Aorta (tissue), 5 donors: ENCODE data around the gene SAE1. TPM values are rescaled to one million over a fixed set of nuclear protein-coding genes. Genes with fewer than 3 reads are reported as not detected.

ENCODE experiments used
- ATAC-seq: fragments of 200-7000 bp; cut with Tn5 transposase; one replicate; pipeline ENCODE4 v1.9.1; 2022; ENCODE audit warnings: moderate library complexity; ENCODE audit not compliant: low FRiP score
- DNase-seq, 2 donors: peaks; one replicate each; pipeline ENCODE4 v3.0.0-alpha.2; 2020
- H3K27ac ChIP-seq, 2 donors: one replicate each; pipeline ENCODE4 v1.5.1; 2013; ENCODE audit warnings: low read length in 2 of 2, mild to moderate bottlenecking in 2 of 2, moderate library complexity in 2 of 2, control low read depth in 1 of 2, inconsistent platforms in 1 of 2, low read depth in 1 of 2
- H3K27me3 ChIP-seq, 2 donors: one replicate each; pipeline ENCODE4 v1.6.1; 2013; ENCODE audit warnings: control low read depth in 1 of 2, low read length in 1 of 2, mild to moderate bottlenecking in 1 of 2, moderate library complexity in 1 of 2; ENCODE audit not compliant: insufficient read depth in 2 of 2, control insufficient read depth in 1 of 2
- H3K36me3 ChIP-seq, 2 donors: one replicate each; pipeline ENCODE4 v1.6.1; 2013; ENCODE audit warnings: control low read depth in 1 of 2, low read length in 1 of 2, mild to moderate bottlenecking in 1 of 2; ENCODE audit not compliant: insufficient read depth in 2 of 2, control insufficient read depth in 1 of 2
- H3K4me1 ChIP-seq, 2 donors: one replicate each; pipeline ENCODE4 v1.6.1; 2013; ENCODE audit warnings: low read length in 2 of 2, control low read depth in 1 of 2, mild to moderate bottlenecking in 1 of 2, moderate library complexity in 1 of 2; ENCODE audit not compliant: insufficient read depth in 2 of 2, control insufficient read depth in 1 of 2
- H3K4me3 ChIP-seq, 2 donors: one replicate each; pipeline ENCODE4 v1.5.1; 2013; ENCODE audit warnings: low read length in 2 of 2, control low read depth in 1 of 2, mild to moderate bottlenecking in 1 of 2
- H3K9me3 ChIP-seq: one replicate; pipeline ENCODE4 v1.6.1; 2013; ENCODE audit warnings: mild to moderate bottlenecking, low read length; ENCODE audit not compliant: control insufficient read depth
- WGBS, 2 donors: extraction: QIAGEN DNeasy Blood & Tissue Kit; methylation state at CpG; one replicate each; pipeline ENCODE4 v1.1.7; 2013; 5-methylcytosine and 5-hydroxymethylcytosine counted together
- intact Hi-C, 2 donors: fragments of 100-400 bp; cut with DNase I; formaldehyde crosslinking; loops; one replicate each; pipeline versions ENCODE4 v1.14.2 to v1.15.0; 2022
- polyA plus RNA-seq, 2 donors: library from polyadenylated mRNA; stranded (reverse); fragments of 200-250 nt; gene quantifications; one replicate each; pipeline ENCODE4 v1.2.3, GENCODE V29; 2013
- total RNA-seq, 2 donors: library from RNA; stranded (reverse); fragmentation: NEBNext Ultra II Directional; extraction: Animal tissue kit (Norgen Biotek cat#: 25700); gene quantifications; one replicate each; pipeline ENCODE4 v1.2.1, GENCODE V29; 2021
- donor health status: healthy with polysubstance abuse.
- donor health status: Bipolar disorder and iron deficiency.
- donor health status: DM: no; HTN: no; CAD: no.
- donor health status: DM: no; HTN: no; CAD: no.
- donor health status: DM: yes; HTN: yes; CAD: no.

SAE1 gene
- total and polyA plus RNA-seq, 4 donors: 44.5 to 64.9 (median 54.3) TPM

GRCh38 chr19:47229676-47230053 lies 99.0 kb downstream of the SAE1 start:
- intact Hi-C loops: no loop called here

GRCh38 chr19:47230054-47230920 lies 99.7 kb downstream of the SAE1 start:
- ATAC-seq (no peak), DNase-seq (peak; percentile 78 to 93)
- Histone ChIP-seq H3K9me3 (no peaks in the 10 kb centered on the region), H3K36me3 (no peaks in the 10 kb centered on the region), H3K4me1 (no peaks in the 10 kb centered on the region), H3K4me3 (peak overlapping the region; percentile 86 to 98), H3K27ac (peak overlapping the region; percentile 14 to 75), H3K27me3 (peaks cover 0 to 2% of the 10 kb centered on the region in 2 donors)
- intact Hi-C loops: no loop called here
- 1 to 2% methylated on average over 46 to 84 of the region's 84 CpGs for WGBS, 2 donors

More at GRCh38 chr19:47229676-47230053, 99.0 kb downstream of the SAE1 start:
- peak overlapping the region in 1 of 2 donors; percentile 75 for H3K27ac ChIP-seq
- 6 to 7% methylated on average over 9 of the region's 9 CpGs for WGBS, 2 donors
- no peaks in the 10 kb centered on the region for H3K36me3 ChIP-seq
- H3K27me3 ChIP-seq: peaks cover 0 to 2% of the 10 kb centered on the region in 2 donors
- ATAC-seq (no peak), DNase-seq (no peak)
- H3K4me1 ChIP-seq: no peaks in the 10 kb centered on the region
- no peaks in the 10 kb centered on the region for H3K9me3 ChIP-seq
- H3K4me3 ChIP-seq: peak overlapping the region; percentile 86 to 98

DNA sequence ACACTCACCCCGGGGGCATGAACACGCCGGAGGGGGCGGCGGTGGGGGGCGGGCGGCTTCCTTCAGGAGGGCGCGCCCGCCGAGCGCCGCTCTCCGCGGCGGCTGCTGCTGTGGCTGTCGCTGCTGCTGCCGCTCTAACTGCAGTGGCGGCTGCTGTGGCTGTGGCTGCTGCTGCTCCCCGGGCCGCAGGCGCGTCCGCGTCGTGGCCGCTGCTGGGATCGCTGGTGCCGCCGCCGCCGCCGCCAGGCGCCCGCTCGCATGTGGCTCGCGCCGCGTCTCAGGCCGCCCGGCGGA lies 100.2 kb downstream of the SAE1 start, which contains the start of gene BBC3:
Gene BBC3 (minus strand): TSS at position 279 of the 294 bp plus-strand sequence. CDS start 2,768 bp downstream, outside the sequence.
- WGBS, 2 donors: 0 to 1% methylated on average over 28 to 43 of the region's 43 CpGs
- H3K4me1 ChIP-seq: no peaks in the 10 kb centered on the region
- intact Hi-C loops: no loop called here

GRCh38 chr19:47231215-47232054 lies 100.8 kb downstream of the SAE1 start:
- peak overlapping the region in 1 of 2 donors; percentile 50 for H3K27ac ChIP-seq
- ATAC-seq (peak; percentile 77), DNase-seq (peak; percentile 94 to 97)
- H3K4me1 ChIP-seq: no peaks in the 10 kb centered on the region
- H3K27me3 ChIP-seq: no peaks in the 10 kb centered on the region
- H3K4me3 ChIP-seq: peak overlapping the region in 1 of 2 donors; percentile 86
- WGBS, 2 donors: 7 to 11% methylated on average over 38 to 51 of the region's 51 CpGs
- no peaks in the 10 kb centered on the region for H3K36me3 ChIP-seq
- intact Hi-C loops: no loop called here
- H3K9me3 ChIP-seq: no peaks in the 10 kb centered on the region

More for the DNA sequence above, 100.2 kb downstream of the SAE1 start, which contains the start of gene BBC3:
- peaks cover 0 to 2% of the 10 kb centered on the region in 2 donors for H3K27me3 ChIP-seq
- no peak for ATAC-seq
- DNase-seq: no peak
- H3K4me3 ChIP-seq: peak within 1 kb of the TSS; percentile 86 to 98
- H3K27ac ChIP-seq: peak within 1 kb of the TSS; percentile 14 to 75
- no peaks in the 10 kb centered on the region for H3K9me3 ChIP-seq
- no peaks in the 10 kb centered on the region for H3K36me3 ChIP-seq

DNA sequence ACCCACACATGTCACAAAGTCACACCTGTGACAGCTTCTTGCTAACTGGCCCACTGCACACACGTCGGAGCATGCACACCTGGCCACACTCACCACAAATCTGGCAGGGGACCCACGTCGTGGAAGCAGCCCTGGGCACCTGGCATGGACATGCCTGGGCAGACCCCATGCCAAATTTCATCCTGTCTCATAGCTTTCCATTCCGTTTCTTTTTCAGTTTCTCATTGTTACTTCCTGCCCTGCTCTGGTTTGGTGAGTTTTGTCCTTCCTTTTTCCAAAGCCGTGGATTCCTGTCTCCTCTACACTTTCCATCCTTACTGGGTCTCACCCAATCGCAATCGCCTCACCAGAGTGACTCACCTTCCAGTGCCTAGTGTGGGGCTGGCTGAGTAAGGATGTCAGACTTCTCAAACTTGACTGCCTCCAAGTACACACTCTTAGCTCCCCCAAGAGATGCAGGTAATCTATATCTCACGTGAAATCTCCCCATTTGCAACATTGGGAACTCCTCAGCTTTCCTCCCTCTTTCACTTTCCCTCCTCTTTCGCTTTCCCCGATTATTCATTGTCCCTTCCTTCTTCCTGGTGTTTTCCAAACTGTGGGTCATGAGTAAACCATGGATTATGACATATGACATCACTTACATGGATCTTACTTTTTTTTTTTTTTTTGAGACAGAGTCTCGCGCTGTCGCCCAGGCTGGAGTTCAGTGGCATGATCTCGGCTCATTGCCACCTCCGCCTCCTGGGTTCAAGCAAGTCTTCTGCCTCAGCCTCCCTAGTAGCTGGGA lies 102.0 kb downstream of the SAE1 start:
- Histone ChIP-seq H3K36me3 (no peaks in the 10 kb centered on the region), H3K4me1 (no peaks in the 10 kb centered on the region), H3K4me3 (no peak overlapping the region), H3K27ac (peak overlapping the region in 1 of 2 donors; percentile 6), H3K27me3 (no peaks in the 10 kb centered on the region), H3K9me3 (no peaks in the 10 kb centered on the region)
- DNase-seq (no peak), ATAC-seq (no peak)
- intact Hi-C loops: no loop called here
- 40 to 45% methylated on average over 16 of the region's 16 CpGs for WGBS, 2 donors

GRCh38 chr19:47236072-47236675 lies 105.5 kb downstream of the SAE1 start:
- no peak for ATAC-seq
- 91 to 92% methylated on average over 12 of the region's 12 CpGs for WGBS, 2 donors

DNA sequence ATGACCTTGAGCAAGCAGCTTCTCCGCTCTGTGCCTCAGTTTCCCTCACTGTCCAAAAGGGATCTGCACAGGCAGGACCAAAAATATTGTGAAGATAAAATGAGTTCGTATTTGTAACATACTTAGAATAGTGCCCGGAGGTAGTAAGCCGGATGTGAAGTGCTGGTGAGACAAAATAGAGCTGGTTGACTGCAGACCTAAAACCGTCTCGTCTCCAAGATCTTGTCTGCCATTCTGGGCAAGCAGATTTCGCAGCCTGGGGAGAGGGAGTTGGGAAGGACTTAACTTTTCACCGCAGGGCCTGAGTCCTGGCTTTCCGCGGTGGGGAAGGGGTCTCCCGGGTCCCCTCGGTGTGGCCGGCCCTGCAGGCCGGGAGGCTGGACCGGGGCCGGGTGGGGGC lies 108.5 kb downstream of the SAE1 start:
- 7 to 9% methylated on average over 14 to 16 of the region's 16 CpGs for WGBS, 2 donors
- no peak for DNase-seq
- Histone ChIP-seq H3K27me3 (no peaks in the 10 kb centered on the region), H3K9me3 (no peaks in the 10 kb centered on the region), H3K36me3 (no peaks in the 10 kb centered on the region), H3K27ac (no peak overlapping the region), H3K4me3 (no peak overlapping the region), H3K4me1 (no peaks in the 10 kb centered on the region)
- intact Hi-C loops: no loop called here
- no peak for ATAC-seq

More at GRCh38 chr19:47236072-47236675, 105.5 kb downstream of the SAE1 start:
- no peaks in the 10 kb centered on the region for H3K27me3 ChIP-seq
- H3K4me1 ChIP-seq: no peaks in the 10 kb centered on the region
- no peak for DNase-seq
- no peak overlapping the region for H3K27ac ChIP-seq
- no peak overlapping the region for H3K4me3 ChIP-seq
- H3K36me3 ChIP-seq: no peaks in the 10 kb centered on the region
- H3K9me3 ChIP-seq: no peaks in the 10 kb centered on the region
- intact Hi-C loops: no loop called here
